Activated CD8-positive, alpha-beta T cell treated with anti-CD3 and anti-CD28 coated beads for 36 hours (primary cell): Measurements from ENCODE around the gene CFAP69. TPM values are rescaled to one million over a fixed set of nuclear protein-coding genes. Genes with fewer than 3 reads are reported as not detected.

Experiments
- ATAC-seq: fragments of 200-7000 bp; cut with Tn5 transposase; one replicate; pipeline ENCODE4 v1.10.0; 2021; ENCODE audit warnings: mild to moderate bottlenecking, moderate library complexity
- CTCF ChIA-PET: fragments of 350-600 bp; sonication (Branson Sonifier 250); formaldehyde crosslinking; loops from one replicate; lab custom pipeline; 2021; ENCODE audit warnings: antibody characterized with exemption; lab: Charles Lee
- POLR2A ChIA-PET: fragments of 350-600 bp; sonication (Branson Sonifier 250); formaldehyde crosslinking; loops from one replicate; lab custom pipeline; 2021; ENCODE audit warnings: antibody characterized with exemption; lab: Charles Lee
- DNase-seq: peaks from one replicate; pipeline ENCODE4 v3.0.0-alpha.2; 2020
- H3K27ac Mint-ChIP-seq: one replicate; pipeline ENCODE4 v1.8.0; 2021; ENCODE audit warnings: mild to moderate bottlenecking, mixed read lengths
- H3K27me3 Mint-ChIP-seq: one replicate; pipeline ENCODE4 v1.8.0; 2021; ENCODE audit warnings: mixed read lengths
- H3K36me3 Mint-ChIP-seq: one replicate; pipeline ENCODE4 v1.8.0; 2021; ENCODE audit warnings: low read depth, mixed read lengths
- H3K4me1 Mint-ChIP-seq: one replicate; pipeline ENCODE4 v1.8.0; 2021; ENCODE audit warnings: low read depth, mixed read lengths
- H3K4me3 Mint-ChIP-seq: one replicate; pipeline ENCODE4 v1.8.0; 2021; ENCODE audit warnings: mild to moderate bottlenecking, moderate library complexity, mixed read lengths
- H3K9me3 Mint-ChIP-seq: one replicate; pipeline ENCODE4 v1.8.0; 2021; ENCODE audit warnings: mixed read lengths
- CTCF ChIP-seq: fragments of 200-600 bp; IDR thresholded peaks from one replicate; pipeline ENCODE4 v1.8.0; 2022; ENCODE audit warnings: antibody characterized with exemption, mild to moderate bottlenecking
- intact Hi-C: fragments of 100-400 bp; cut with micrococcal nuclease; formaldehyde crosslinking; loops from one replicate; pipeline ENCODE4 v1.10.0; 2022
- total RNA-seq, 2 experiments: library from RNA; stranded (reverse); gene quantifications; one replicate each; pipeline ENCODE4 v1.2.3, GENCODE V29; 2021

CFAP69 gene
- total RNA-seq, 2 experiments from 2014 or later = 0.07 to 0.69 TPM

GRCh38 chr7:90231304-90231703, 13.7 kb upstream of the CFAP69 start:
- Mint-ChIP-seq H3K27me3 (peaks cover 16% of the 10 kb centered on the region), H3K4me1 (no peaks in the 10 kb centered on the region), H3K27ac (no peak overlapping the region), H3K9me3 (no peaks in the 10 kb centered on the region), H3K36me3 (no peaks in the 10 kb centered on the region), H3K4me3 (no peak overlapping the region)
- DNase-seq = no peak
- no peak for TF ChIP-seq CTCF
- intact Hi-C loops = no loop called here
- ChIA-PET CTCF (no interaction called here), POLR2A (no interaction called here)
- ATAC-seq = no peak

DNA sequence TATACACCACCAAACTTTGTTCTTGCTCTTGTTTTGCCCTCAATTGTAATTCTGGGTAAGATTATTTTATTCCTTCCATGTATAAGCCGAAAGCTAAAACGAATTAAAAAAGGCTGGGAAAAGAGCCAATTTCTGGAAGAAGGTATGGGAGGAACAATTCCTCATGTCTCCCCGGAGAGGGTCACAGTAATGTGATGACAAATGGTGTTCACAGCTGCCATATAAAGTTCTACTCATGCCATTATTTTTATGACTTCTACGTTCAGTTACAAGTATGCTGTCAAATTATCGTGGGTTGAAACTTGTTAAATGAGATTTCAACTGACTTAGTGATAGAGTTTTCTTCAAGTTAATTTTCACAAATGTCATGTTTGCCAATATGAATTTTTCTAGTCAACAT, 12.5 kb upstream of the CFAP69 start:
- H3K36me3 Mint-ChIP-seq = no peaks in the 10 kb centered on the region
- DNase-seq = no peak
- ChIA-PET POLR2A (no interaction called here), CTCF (interaction anchor here (1.6 kb wide), 1 partner anchor 21 kb away, joined by 4 read pairs; the partner anchor contains the start of gene STEAP2)
- H3K27me3 Mint-ChIP-seq = peaks cover 15% of the 10 kb centered on the region
- H3K9me3 Mint-ChIP-seq = no peaks in the 10 kb centered on the region
- H3K27ac Mint-ChIP-seq = no peak overlapping the region
- no peak for ATAC-seq
- intact Hi-C loops = no loop called here
- H3K4me1 Mint-ChIP-seq = no peaks in the 10 kb centered on the region
- TF ChIP-seq CTCF = no peak
- H3K4me3 Mint-ChIP-seq = no peak overlapping the region

DNA sequence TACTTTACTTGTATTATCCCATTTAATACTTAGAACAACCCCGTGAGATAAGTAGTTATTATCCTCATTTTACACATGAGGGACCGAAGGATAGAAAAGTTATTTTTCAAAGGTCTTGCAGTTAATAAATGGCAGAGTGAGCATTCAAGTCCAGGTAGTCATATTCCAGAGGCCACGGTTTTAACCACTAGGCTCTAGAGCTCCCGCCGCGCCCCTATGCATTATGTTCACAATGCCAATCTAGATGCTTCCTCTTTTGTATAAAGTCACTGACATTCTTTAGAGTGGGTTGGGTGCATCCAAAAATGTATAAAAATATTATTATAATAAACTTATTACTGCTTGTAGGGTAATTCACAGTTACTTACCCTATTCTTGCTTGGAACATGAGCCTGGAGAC, 11.4 kb upstream of the CFAP69 start:
- DNase-seq (no peak), ATAC-seq (no peak)
- CTCF ChIA-PET = interaction anchor here (0.6 kb wide), 1 partner anchor 12 kb away, joined by 3 read pairs; no protein-coding TSS in a partner anchor
- Mint-ChIP-seq H3K9me3 (no peaks in the 10 kb centered on the region), H3K4me3 (no peak overlapping the region), H3K4me1 (no peaks in the 10 kb centered on the region), H3K27me3 (peaks cover 15% of the 10 kb centered on the region), H3K27ac (no peak overlapping the region), H3K36me3 (no peaks in the 10 kb centered on the region)
- TF ChIP-seq CTCF = no peak
- intact Hi-C loops = no loop called here
- POLR2A ChIA-PET = no interaction called here

GRCh38 chr7:90236721-90237289, 8.2 kb upstream of the CFAP69 start:
- no peak overlapping the region for H3K27ac Mint-ChIP-seq
- H3K9me3 Mint-ChIP-seq = no peaks in the 10 kb centered on the region
- no peak for TF ChIP-seq CTCF
- CTCF ChIA-PET = interaction anchor here (1.5 kb wide), 1 partner anchor 10 kb away, joined by 3 read pairs; no protein-coding TSS in a partner anchor
- H3K4me1 Mint-ChIP-seq = no peaks in the 10 kb centered on the region
- intact Hi-C loops = no loop called here
- H3K27me3 Mint-ChIP-seq = peaks cover 13% of the 10 kb centered on the region
- POLR2A ChIA-PET = no interaction called here
- DNase-seq (no peak), ATAC-seq (no peak)
- H3K4me3 Mint-ChIP-seq = no peak overlapping the region
- H3K36me3 Mint-ChIP-seq = no peaks in the 10 kb centered on the region

GRCh38 chr7:90238022-90238421, 7.0 kb upstream of the CFAP69 start:
- no peak overlapping the region for H3K27ac Mint-ChIP-seq
- POLR2A ChIA-PET = no interaction called here
- TF ChIP-seq CTCF = no peak

More at GRCh38 chr7:90238022-90238421, 7.0 kb upstream of the CFAP69 start:
- H3K36me3 Mint-ChIP-seq = no peaks in the 10 kb centered on the region
- CTCF ChIA-PET = no interaction called here
- no peaks in the 10 kb centered on the region for H3K9me3 Mint-ChIP-seq
- H3K4me3 Mint-ChIP-seq = no peak overlapping the region
- intact Hi-C loops = no loop called here
- no peaks in the 10 kb centered on the region for H3K4me1 Mint-ChIP-seq
- DNase-seq (no peak), ATAC-seq (no peak)
- H3K27me3 Mint-ChIP-seq = peaks cover 18% of the 10 kb centered on the region
